GM12865 (cell line): ENCODE measurements around the gene FARP1.

Experiments
- DNase-seq: peaks from one replicate; pipeline ENCODE4 v3.0.0; 2010; ENCODE audit warnings: low read depth
- H3K4me3 ChIP-seq: 2 replicates; pipeline ENCODE4 v1.5.1; 2011; ENCODE audit warnings: mild to moderate bottlenecking, low read depth, low read length, control low read depth
- CTCF ChIP-seq: IDR thresholded peaks from 2 replicates; pipeline ENCODE4 v1.5.1; 2011; ENCODE audit warnings: low read length, control low read depth, low read depth, inconsistent platforms; ENCODE audit not compliant: insufficient read depth; ENCODE audit errors: missing control alignments

FARP1 gene

GRCh38 chr13:98207416-98207815, 64.5 kb downstream of the FARP1 start:
- DNase-seq, result no peak
- TF ChIP-seq CTCF, result no peak
- no peak overlapping the region for H3K4me3 ChIP-seq

- TF ChIP-seq CTCF, result no peak
- DNase-seq, result no peak
- H3K4me3 ChIP-seq, result no peak overlapping the region
Observed at GRCh38 chr13:98208606-98209005, 65.7 kb downstream of the FARP1 start.

- DNase-seq, result no peak
- TF ChIP-seq CTCF, result no peak
- H3K4me3 ChIP-seq, result no peak overlapping the region
Observed at GRCh38 chr13:98212763-98213162, 69.9 kb downstream of the FARP1 start.

GRCh38 chr13:98213354-98213753, 70.5 kb downstream of the FARP1 start:
- no peak overlapping the region for H3K4me3 ChIP-seq
- TF ChIP-seq CTCF, result no peak
- DNase-seq, result no peak

GRCh38 chr13:98214008-98214643, 71.2 kb downstream of the FARP1 start:
- no peak for TF ChIP-seq CTCF
- no peak overlapping the region for H3K4me3 ChIP-seq
- no peak for DNase-seq

GRCh38 chr13:98214707-98215106, 71.8 kb downstream of the FARP1 start:
- no peak overlapping the region for H3K4me3 ChIP-seq
- no peak for TF ChIP-seq CTCF
- no peak for DNase-seq

- DNase-seq, result no peak
- H3K4me3 ChIP-seq, result no peak overlapping the region
- TF ChIP-seq CTCF, result no peak
Observed at GRCh38 chr13:98215508-98215907, 72.6 kb downstream of the FARP1 start.
